ENCODE measurements around the gene ELP4.

GRCh38 chr11:31817054-31817620 lies 307.6 kb downstream of the ELP4 start:
- TF ChIP-seq, protein P1, sequence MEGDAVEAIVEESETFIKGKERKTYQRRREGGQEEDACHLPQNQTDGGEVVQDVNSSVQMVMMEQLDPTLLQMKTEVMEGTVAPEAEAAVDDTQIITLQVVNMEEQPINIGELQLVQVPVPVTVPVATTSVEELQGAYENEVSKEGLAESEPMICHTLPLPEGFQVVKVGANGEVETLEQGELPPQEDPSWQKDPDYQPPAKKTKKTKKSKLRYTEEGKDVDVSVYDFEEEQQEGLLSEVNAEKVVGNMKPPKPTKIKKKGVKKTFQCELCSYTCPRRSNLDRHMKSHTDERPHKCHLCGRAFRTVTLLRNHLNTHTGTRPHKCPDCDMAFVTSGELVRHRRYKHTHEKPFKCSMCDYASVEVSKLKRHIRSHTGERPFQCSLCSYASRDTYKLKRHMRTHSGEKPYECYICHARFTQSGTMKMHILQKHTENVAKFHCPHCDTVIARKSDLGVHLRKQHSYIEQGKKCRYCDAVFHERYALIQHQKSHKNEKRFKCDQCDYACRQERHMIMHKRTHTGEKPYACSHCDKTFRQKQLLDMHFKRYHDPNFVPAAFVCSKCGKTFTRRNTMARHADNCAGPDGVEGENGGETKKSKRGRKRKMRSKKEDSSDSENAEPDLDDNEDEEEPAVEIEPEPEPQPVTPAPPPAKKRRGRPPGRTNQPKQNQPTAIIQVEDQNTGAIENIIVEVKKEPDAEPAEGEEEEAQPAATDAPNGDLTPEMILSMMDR (IDR thresholded peaks at IDR 0.05): no peak
- no peak for TF ChIP-seq POLR2A (IDR thresholded peaks at IDR 0.05)
- no peak for TF ChIP-seq POLR2AphosphoS5 (IDR thresholded peaks at IDR 0.05)
